HUES64 (cell line): ENCODE results near the gene YWHAG.
A peak's percentile ranks its signal among the peaks of the same experiment; 100 is the strongest.
"Not testable (repeated sequence)": the region's sequence is repeated elsewhere in the genome, so short reads cannot be mapped to it uniquely, and the experiment has no call there.

Source experiments
- H3K27ac ChIP-seq: 2 replicates; pipeline ENCODE4 v1.7.0; 2013; ENCODE audit warnings: low read depth, low read length, inconsistent platforms
- H3K27me3 ChIP-seq: 2 replicates; pipeline ENCODE4 v1.6.1; 2013; ENCODE audit warnings: mild to moderate bottlenecking, low read length; ENCODE audit not compliant: insufficient read depth
- H3K36me3 ChIP-seq: 2 replicates; pipeline ENCODE4 v1.6.1; 2013; ENCODE audit warnings: mild to moderate bottlenecking, low read length; ENCODE audit not compliant: insufficient read depth
- H3K4me1 ChIP-seq: 2 replicates; pipeline ENCODE4 v1.6.1; 2013; ENCODE audit warnings: mild to moderate bottlenecking, low read length, moderate library complexity; ENCODE audit not compliant: insufficient read depth
- H3K4me3 ChIP-seq: 2 replicates; pipeline ENCODE4 v1.5.1; 2013; ENCODE audit warnings: mild to moderate bottlenecking, low read length, moderate library complexity
- H3K9ac ChIP-seq: 2 replicates; pipeline ENCODE4 v1.6.1; 2013; ENCODE audit warnings: mild to moderate bottlenecking, low read depth, low read length
- H3K9me3 ChIP-seq: 2 replicates; pipeline ENCODE4 v1.6.1; 2013; ENCODE audit warnings: low read depth, low read length; ENCODE audit not compliant: insufficient read depth
- WGBS: fragments of 150-250, 120-280 bp; methylation state at CpG from one replicate; pipeline ENCODE4 v1.1.7; 2013; ENCODE audit warnings: missing lambda C conversion rate; 5-methylcytosine and 5-hydroxymethylcytosine counted together

Gene YWHAG

GRCh38 chr7:76291351-76292212 lies 67.2 kb downstream of the YWHAG start:
- Histone ChIP-seq H3K27ac (peak overlapping the region; percentile 74), H3K27me3 (no peaks in the 10 kb centered on the region), H3K4me3 (no peak overlapping the region), H3K9ac (peak overlapping the region; percentile 49; the same call in 1 of the 2 replicates), H3K9me3 (no peaks in the 10 kb centered on the region), H3K36me3 (no peaks in the 10 kb centered on the region), H3K4me1 (peaks cover 8% of the 10 kb centered on the region)
- 36% methylated on average over 28 of the region's 30 CpGs for WGBS

- not testable (repeated sequence) for H3K4me1 ChIP-seq, H3K9me3 ChIP-seq, H3K4me3 ChIP-seq, H3K27me3 ChIP-seq, H3K36me3 ChIP-seq
- 89% methylated on average over 6 of the region's 6 CpGs for WGBS
- H3K27ac ChIP-seq, result peak overlapping the region; percentile 74
- H3K9ac ChIP-seq, result peak overlapping the region; percentile 49; the same call in 1 of the 2 replicates
These were observed 67.9 kb downstream of the YWHAG start for GRCh38 chr7:76290847-76291350.

GRCh38 chr7:76286842-76287403 lies 71.9 kb downstream of the YWHAG start:
- H3K4me3 ChIP-seq, result no peak overlapping the region
- peaks cover 18% of the 10 kb centered on the region for H3K27me3 ChIP-seq
- no peaks in the 10 kb centered on the region; the same call in 1 of the 2 replicates for H3K36me3 ChIP-seq
- H3K4me1 ChIP-seq, result peaks cover 7% of the 10 kb centered on the region
- no peak overlapping the region for H3K27ac ChIP-seq
- H3K9ac ChIP-seq, result no peak overlapping the region
- 88% methylated on average over 15 of the region's 16 CpGs for WGBS
- no peaks in the 10 kb centered on the region for H3K9me3 ChIP-seq

GRCh38 chr7:76285604-76286374 lies 73.0 kb downstream of the YWHAG start:
- 90% methylated on average over 29 of the region's 29 CpGs for WGBS
- Histone ChIP-seq H3K9me3 (no peaks in the 10 kb centered on the region), H3K27ac (no peak overlapping the region), H3K4me3 (no peak overlapping the region), H3K36me3 (no peaks in the 10 kb centered on the region; the same call in 1 of the 2 replicates), H3K27me3 (peaks cover 28% of the 10 kb centered on the region), H3K4me1 (peaks cover 4% of the 10 kb centered on the region; the same call in 1 of the 2 replicates), H3K9ac (no peak overlapping the region)

- 50% methylated on average over 17 of the region's 17 CpGs for WGBS
- Histone ChIP-seq H3K27ac (no peak overlapping the region), H3K9me3 (no peaks in the 10 kb centered on the region), H3K4me3 (peak overlapping the region; percentile 68), H3K4me1 (peaks cover 11% of the 10 kb centered on the region), H3K27me3 (peaks cover 47% of the 10 kb centered on the region), H3K36me3 (no peaks in the 10 kb centered on the region; the same call in 1 of the 2 replicates), H3K9ac (no peak overlapping the region)
These were observed 75.3 kb downstream of the YWHAG start for GRCh38 chr7:76283254-76284159.

GRCh38 chr7:76282344-76283253 lies 76.2 kb downstream of the YWHAG start:
- WGBS, result under 1% methylated on average over 95 of the region's 98 CpGs
- H3K27ac ChIP-seq, result no peak overlapping the region
- H3K4me1 ChIP-seq, result peaks cover 11% of the 10 kb centered on the region
- peak overlapping the region; percentile 67 for H3K9ac ChIP-seq
- H3K27me3 ChIP-seq, result peaks cover 47% of the 10 kb centered on the region
- H3K4me3 ChIP-seq, result peak overlapping the region; percentile 68
- H3K9me3 ChIP-seq, result no peaks in the 10 kb centered on the region
- H3K36me3 ChIP-seq, result no peaks in the 10 kb centered on the region; the same call in 1 of the 2 replicates

GRCh38 chr7:76281706-76282343 lies 77.0 kb downstream of the YWHAG start:
- H3K4me3 ChIP-seq, result peak overlapping the region; percentile 68
- H3K27ac ChIP-seq, result no peak overlapping the region
- H3K4me1 ChIP-seq, result peaks cover 11% of the 10 kb centered on the region
- H3K9ac ChIP-seq, result no peak overlapping the region
- WGBS, result under 1% methylated on average over 34 of the region's 36 CpGs
- H3K36me3 ChIP-seq, result no peaks in the 10 kb centered on the region; the same call in 1 of the 2 replicates
- H3K27me3 ChIP-seq, result peaks cover 47% of the 10 kb centered on the region
- H3K9me3 ChIP-seq, result no peaks in the 10 kb centered on the region

GRCh38 chr7:76281006-76281705 lies 77.6 kb downstream of the YWHAG start:
- H3K27me3 ChIP-seq, result peaks cover 47% of the 10 kb centered on the region
- H3K9me3 ChIP-seq, result no peaks in the 10 kb centered on the region
- WGBS, result under 1% methylated on average over 63 of the region's 63 CpGs
- H3K9ac ChIP-seq, result no peak overlapping the region
- H3K27ac ChIP-seq, result no peak overlapping the region
- peak overlapping the region; percentile 68 for H3K4me3 ChIP-seq
- peaks cover 11% of the 10 kb centered on the region for H3K4me1 ChIP-seq
- no peaks in the 10 kb centered on the region; the same call in 1 of the 2 replicates for H3K36me3 ChIP-seq

- no peaks in the 10 kb centered on the region; the same call in 1 of the 2 replicates for H3K36me3 ChIP-seq
- WGBS, result 3% methylated on average over 24 of the region's 25 CpGs
- H3K27ac ChIP-seq, result no peak overlapping the region
- no peaks in the 10 kb centered on the region for H3K9me3 ChIP-seq
- no peak overlapping the region for H3K9ac ChIP-seq
- H3K4me3 ChIP-seq, result peak overlapping the region; percentile 68
- peaks cover 11% of the 10 kb centered on the region for H3K4me1 ChIP-seq
- H3K27me3 ChIP-seq, result peaks cover 47% of the 10 kb centered on the region
These were observed 78.4 kb downstream of the YWHAG start for GRCh38 chr7:76280408-76280807.
